ENCODE measurements around the gene ERCC1. TPM values are rescaled to one million over a fixed set of nuclear protein-coding genes. Genes with fewer than 3 reads are reported as not detected.
A peak's percentile ranks its signal among the peaks of the same experiment; 100 is the strongest.

Gene ERCC1
- total RNA-seq, 4 donors from 2014 or later, result 57.7 to 111 (median 76.5) TPM

DNA sequence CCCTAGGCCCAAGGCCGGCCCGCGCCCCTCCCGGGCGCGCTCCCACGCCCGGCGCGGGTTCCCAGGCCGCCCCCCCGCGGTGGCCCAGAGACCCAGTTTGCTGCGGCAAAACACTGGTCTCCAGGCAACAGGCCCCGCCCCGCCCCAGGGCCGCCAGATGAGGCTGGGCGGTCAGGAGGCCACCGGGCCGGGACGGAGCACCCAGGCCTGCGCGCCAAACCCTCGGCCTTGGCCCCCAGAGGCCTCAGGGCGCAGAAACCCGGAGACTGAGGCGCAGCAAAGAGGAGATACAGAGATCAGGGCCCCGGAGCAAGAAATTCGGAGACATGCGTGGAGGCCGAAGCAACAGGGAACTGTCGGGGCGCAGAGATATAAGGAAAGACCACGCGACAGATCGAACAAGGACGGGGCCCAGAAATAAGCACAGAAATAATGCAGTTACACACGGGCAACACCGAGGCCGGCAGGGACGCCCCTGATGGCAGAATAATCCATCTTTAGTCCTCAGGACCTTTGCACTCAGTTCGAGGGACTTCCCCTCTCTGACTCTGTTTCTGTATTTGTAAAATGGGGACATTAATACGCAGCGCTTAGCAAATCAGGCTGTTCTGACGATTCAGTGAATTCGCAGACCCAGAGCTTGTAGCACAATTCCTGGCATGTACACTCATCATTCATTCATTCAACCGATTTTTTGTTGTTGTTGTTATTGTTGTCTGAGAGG, 20.8 kb upstream of the ERCC1 start:
- WGBS, 2 donors, result 12% methylated on average over 34 to 47 of the region's 47 CpGs
- TF ChIP-seq POLR2A (IDR thresholded peaks at IDR 0.05) (no peak), CTCF (IDR thresholded peaks at IDR 0.05) (no peak)
- intact Hi-C loops (cut with DNase I; ENCODE audit: low total_unique reads), result no loop called here

DNA sequence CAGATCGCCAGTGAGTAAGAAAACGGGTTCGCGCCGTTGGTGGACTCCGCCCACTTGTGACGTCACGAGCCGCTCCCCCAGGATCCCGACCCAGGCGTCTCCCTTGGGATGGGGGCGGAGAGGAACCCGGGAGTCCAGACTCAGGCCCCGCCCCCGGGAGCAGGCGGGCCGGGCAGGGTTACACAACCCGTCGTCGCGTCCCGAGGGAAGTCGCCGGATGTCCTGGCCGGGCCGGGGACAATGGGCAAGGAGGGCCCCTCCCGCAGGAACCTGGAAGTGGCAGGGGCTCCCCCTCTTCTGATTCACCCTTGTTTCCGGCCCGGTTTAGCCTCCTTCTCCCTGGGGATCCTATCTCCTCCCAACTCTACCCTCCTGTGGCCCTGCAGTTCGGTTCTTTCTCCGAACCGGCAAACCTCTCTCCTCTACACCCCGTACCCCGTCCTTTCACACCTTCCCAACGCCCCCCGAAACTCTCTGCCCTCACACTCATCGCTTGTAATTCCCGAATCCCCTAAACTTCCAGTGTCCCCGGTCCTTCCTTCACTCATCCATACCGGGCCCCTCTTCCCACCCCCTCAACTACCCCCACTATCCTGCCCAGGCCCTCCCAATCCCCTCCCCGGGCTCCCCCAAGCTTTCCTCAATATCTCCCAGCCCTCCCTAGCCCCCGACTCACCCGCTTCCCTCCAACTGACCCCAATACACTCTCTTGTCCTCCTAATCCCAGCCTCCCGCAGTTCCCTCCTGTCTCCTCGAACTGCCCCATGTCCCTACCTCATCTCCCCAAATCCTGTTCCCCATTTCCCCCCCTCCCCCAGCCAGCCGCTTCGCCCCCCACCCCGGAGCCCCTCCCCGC, 20.0 kb upstream of the ERCC1 start:
- peak; percentile 95 to 100 for DNase-seq (ENCODE audit: low spot score in 2 of 2)
- peak overlapping the region; percentile 24 for H3K4me3 ChIP-seq (ENCODE audit: low read depth, poor library complexity, severe bottlenecking)
- 1% methylated on average over 30 to 39 of the region's 49 CpGs for WGBS, 2 donors
- intact Hi-C loops (cut with DNase I; ENCODE audit: low total_unique reads), result no loop called here
- TF ChIP-seq POLR2A (IDR thresholded peaks at IDR 0.05) (peak in 1 of 2 donors; percentile 4), CTCF (IDR thresholded peaks at IDR 0.05) (peak in 1 of 3 donors; percentile 36)

More for the DNA sequence above, 20.8 kb upstream of the ERCC1 start:
- no peak overlapping the region for H3K4me3 ChIP-seq (ENCODE audit: low read depth, poor library complexity, severe bottlenecking)
- DNase-seq (ENCODE audit: low spot score in 2 of 2), result peak; percentile 90 to 99

- WGBS, 2 donors, result 12 to 22% methylated on average over 15 of the region's 15 CpGs
- peak in 1 of 2 donors; percentile 92 for DNase-seq (ENCODE audit: low spot score in 2 of 2)
- H3K4me3 ChIP-seq (ENCODE audit: low read depth, poor library complexity, severe bottlenecking), result no peak overlapping the region
- intact Hi-C loops (cut with DNase I; ENCODE audit: low total_unique reads), result no loop called here
- TF ChIP-seq POLR2A (IDR thresholded peaks at IDR 0.05) (no peak), CTCF (IDR thresholded peaks at IDR 0.05) (no peak)
Observed at GRCh38 chr19:45442778-45443461, 19.2 kb upstream of the ERCC1 start.

DNA sequence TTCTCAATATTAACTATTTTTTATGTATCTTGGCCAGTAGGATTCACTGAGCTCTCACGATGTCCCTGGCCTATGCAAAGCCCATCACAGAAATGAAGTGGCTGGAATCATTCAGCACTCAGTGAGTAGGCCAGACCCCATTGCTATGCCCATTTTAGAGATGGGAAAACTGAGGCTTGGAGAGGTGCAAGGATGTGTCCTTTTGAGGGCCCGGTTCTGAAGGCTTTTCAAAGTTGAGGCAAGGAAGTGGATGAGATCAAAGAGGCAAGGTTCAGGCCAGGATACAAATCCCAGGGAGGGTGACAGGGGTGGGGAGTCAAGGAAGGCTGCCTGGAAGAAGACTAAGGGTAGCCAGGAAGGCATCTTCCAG, 18.7 kb upstream of the ERCC1 start:
- no peak for DNase-seq (ENCODE audit: low spot score in 2 of 2)
- intact Hi-C loops (cut with DNase I; ENCODE audit: low total_unique reads), result no loop called here
- H3K4me3 ChIP-seq (ENCODE audit: low read depth, poor library complexity, severe bottlenecking), result no peak overlapping the region
- no peak for TF ChIP-seq CTCF (IDR thresholded peaks at IDR 0.05)
- TF ChIP-seq POLR2A (IDR thresholded peaks at IDR 0.05), result no peak
- 92% methylated on average over 2 of the region's 2 CpGs for WGBS, 2 donors

- DNase-seq (ENCODE audit: low spot score in 2 of 2), result no peak
- TF ChIP-seq CTCF (IDR thresholded peaks at IDR 0.05), result no peak
- TF ChIP-seq POLR2A (IDR thresholded peaks at IDR 0.05), result no peak
- no peak overlapping the region for H3K4me3 ChIP-seq (ENCODE audit: low read depth, poor library complexity, severe bottlenecking)
- intact Hi-C loops (cut with DNase I; ENCODE audit: low total_unique reads), result loop anchor here (2.0 kb wide), 1 partner anchor 34 kb away; no protein-coding TSS in a partner anchor
- WGBS, 2 donors, result 88 to 90% methylated on average over 9 of the region's 9 CpGs
Observed at GRCh38 chr19:45440873-45441654, 17.3 kb upstream of the ERCC1 start.

Measured in lower leg skin (tissue), 4 donors.